KMS-11 (cell line): Measurements from ENCODE around the gene DAP.

ENCODE experiments used
- H2AFZ ChIP-seq: fragments of 200-600 bp; sonication (generic); 2 replicates; pipeline ENCODE4 v1.6.1; 2016; ENCODE audit warnings: antibody characterized with exemption, mixed run types, low read depth
- H3K27ac ChIP-seq: fragments of 200-600 bp; sonication (generic); 2 replicates; pipeline ENCODE4 v1.6.1; 2016; ENCODE audit warnings: mild to moderate bottlenecking, mixed run types
- H3K27me3 ChIP-seq: fragments of 200-600 bp; sonication (generic); 2 replicates; pipeline ENCODE4 v1.6.1; 2017; ENCODE audit warnings: mild to moderate bottlenecking, low read depth, mixed run types, moderate library complexity; ENCODE audit not compliant: insufficient read depth
- H3K36me3 ChIP-seq: fragments of 200-600 bp; sonication (generic); 2 replicates; pipeline ENCODE4 v1.6.1; 2017; ENCODE audit warnings: mild to moderate bottlenecking, mixed run types; ENCODE audit not compliant: insufficient read depth
- H3K4me1 ChIP-seq: fragments of 200-600 bp; sonication (generic); 2 replicates; pipeline ENCODE4 v1.6.1; 2016; ENCODE audit warnings: mild to moderate bottlenecking, low read depth, mixed run types; ENCODE audit not compliant: poor library complexity, severe bottlenecking
- H3K4me2 ChIP-seq: fragments of 200-600 bp; sonication (generic); 2 replicates; pipeline ENCODE4 v1.7.0; 2016; ENCODE audit warnings: mild to moderate bottlenecking, mixed run types
- H3K4me3 ChIP-seq: fragments of 200-600 bp; sonication (generic); IDR thresholded peaks from 2 replicates; pipeline ENCODE4 v1.6.1; 2017; ENCODE audit warnings: low read depth, low read length, mixed read lengths; ENCODE audit not compliant: insufficient read depth
- H3K79me2 ChIP-seq: fragments of 200-600 bp; sonication (generic); 2 replicates; pipeline ENCODE4 v1.6.1; 2016; ENCODE audit warnings: low read depth, mixed run types; ENCODE audit not compliant: insufficient read depth
- H3K9ac ChIP-seq: fragments of 200-600 bp; sonication (generic); 2 replicates; pipeline ENCODE4 v1.6.1; 2016; ENCODE audit warnings: mild to moderate bottlenecking, mixed run types
- H4K20me1 ChIP-seq: fragments of 200-600 bp; sonication (generic); 2 replicates; pipeline ENCODE4 v1.6.1; 2016; ENCODE audit warnings: mild to moderate bottlenecking, mixed run types; ENCODE audit not compliant: insufficient read depth
- CTCF ChIP-seq: fragments of 200-600 bp; sonication (generic); conservative IDR thresholded peaks from 2 replicates; pipeline ENCODE4 v1.6.1; 2017; ENCODE audit warnings: low read depth, mild to moderate bottlenecking, antibody characterized with exemption, low read length, moderate library complexity, mixed read lengths

The DAP gene

GRCh38 chr5:10701567-10702039, 59.4 kb downstream of the DAP start:
- no peaks in the 10 kb centered on the region for H4K20me1 ChIP-seq
- peak; percentile 75 for TF ChIP-seq CTCF
- H3K9ac ChIP-seq: no peak overlapping the region
- no peaks in the 10 kb centered on the region for H3K27me3 ChIP-seq
- H3K4me3 ChIP-seq: no peak overlapping the region
- H3K4me2 ChIP-seq: no peak overlapping the region
- H3K36me3 ChIP-seq: no peaks in the 10 kb centered on the region
- H3K4me1 ChIP-seq: peaks cover 5% of the 10 kb centered on the region
- no peak overlapping the region for H3K27ac ChIP-seq
- H2AFZ ChIP-seq: no peak overlapping the region
- H3K79me2 ChIP-seq: no peaks in the 10 kb centered on the region

GRCh38 chr5:10700516-10700915, 60.5 kb downstream of the DAP start:
- Histone ChIP-seq H3K9ac (no peak overlapping the region), H2AFZ (no peak overlapping the region), H3K79me2 (no peaks in the 10 kb centered on the region), H3K4me1 (peaks cover 5% of the 10 kb centered on the region), H3K36me3 (no peaks in the 10 kb centered on the region), H3K27ac (no peak overlapping the region), H3K4me2 (no peak overlapping the region), H3K27me3 (no peaks in the 10 kb centered on the region), H4K20me1 (no peaks in the 10 kb centered on the region), H3K4me3 (no peak overlapping the region)
- no peak for TF ChIP-seq CTCF

- no peaks in the 10 kb centered on the region for H3K36me3 ChIP-seq
- TF ChIP-seq CTCF: no peak
- H2AFZ ChIP-seq: no peak overlapping the region
- H3K4me1 ChIP-seq: peaks cover 2% of the 10 kb centered on the region
- no peak overlapping the region for H3K9ac ChIP-seq
- no peaks in the 10 kb centered on the region for H4K20me1 ChIP-seq
- no peak overlapping the region for H3K4me2 ChIP-seq
- H3K4me3 ChIP-seq: no peak overlapping the region
- H3K79me2 ChIP-seq: no peaks in the 10 kb centered on the region
- no peaks in the 10 kb centered on the region for H3K27me3 ChIP-seq
- H3K27ac ChIP-seq: no peak overlapping the region
These were observed 61.0 kb downstream of the DAP start for GRCh38 chr5:10699987-10700386.

GRCh38 chr5:10699281-10699874, 61.7 kb downstream of the DAP start:
- Histone ChIP-seq H3K4me1 (no peaks in the 10 kb centered on the region), H3K79me2 (no peaks in the 10 kb centered on the region), H4K20me1 (no peaks in the 10 kb centered on the region), H3K27ac (no peak overlapping the region), H3K36me3 (no peaks in the 10 kb centered on the region), H2AFZ (no peak overlapping the region), H3K4me2 (no peak overlapping the region), H3K27me3 (no peaks in the 10 kb centered on the region), H3K4me3 (no peak overlapping the region), H3K9ac (no peak overlapping the region)
- no peak for TF ChIP-seq CTCF
